ENCODE results near the gene FSTL4. TPM values are rescaled to one million over a fixed set of nuclear protein-coding genes. Genes with fewer than 3 reads are reported as not detected.

FSTL4 gene
- total RNA-seq, 4 donors from 2014 or later = 0.22 to 0.47 (median 0.27) TPM; not detected in 1

- no peaks in the 10 kb centered on the region for H3K36me3 ChIP-seq
- H3K4me3 ChIP-seq = no peak overlapping the region
- H3K4me1 ChIP-seq = no peaks in the 10 kb centered on the region
- ATAC-seq = no peak
- no peak overlapping the region for H3K27ac ChIP-seq
- H3K27me3 ChIP-seq = peaks cover 33% of the 10 kb centered on the region
- TF ChIP-seq CTCF (IDR thresholded peaks at IDR 0.05) (no peak), EP300 (IDR thresholded peaks at IDR 0.05) (no peak), POLR2A (IDR thresholded peaks at IDR 0.05) (no peak), POLR2AphosphoS5 (IDR thresholded peaks at IDR 0.05) (no peak)
- no peaks in the 10 kb centered on the region for H3K9me3 ChIP-seq
- WGBS, 2 donors (ENCODE audit: low coverage in 1 of 2) = 88 to 100% methylated on average over 2 to 4 of the region's 8 CpGs
Observed at GRCh38 chr5:133519191-133519590, 93.2 kb downstream of the FSTL4 start.

- H3K27ac ChIP-seq = no peak overlapping the region
- H3K36me3 ChIP-seq = no peaks in the 10 kb centered on the region
- TF ChIP-seq EP300 (IDR thresholded peaks at IDR 0.05) (no peak), CTCF (IDR thresholded peaks at IDR 0.05) (no peak), POLR2A (IDR thresholded peaks at IDR 0.05) (no peak), POLR2AphosphoS5 (IDR thresholded peaks at IDR 0.05) (no peak)
- no peak overlapping the region for H3K4me3 ChIP-seq
- whole genome bisulfite sequencing, 2 donors (ENCODE audit: low coverage in 1 of 2) = 21 to 33% methylated on average over 1 of the region's 1 CpG
- no peaks in the 10 kb centered on the region for H3K9me3 ChIP-seq
- H3K4me1 ChIP-seq = no peaks in the 10 kb centered on the region
- peaks cover 12% of the 10 kb centered on the region for H3K27me3 ChIP-seq
- ATAC-seq = no peak
Observed at GRCh38 chr5:133514456-133514855, 97.9 kb downstream of the FSTL4 start.

DNA sequence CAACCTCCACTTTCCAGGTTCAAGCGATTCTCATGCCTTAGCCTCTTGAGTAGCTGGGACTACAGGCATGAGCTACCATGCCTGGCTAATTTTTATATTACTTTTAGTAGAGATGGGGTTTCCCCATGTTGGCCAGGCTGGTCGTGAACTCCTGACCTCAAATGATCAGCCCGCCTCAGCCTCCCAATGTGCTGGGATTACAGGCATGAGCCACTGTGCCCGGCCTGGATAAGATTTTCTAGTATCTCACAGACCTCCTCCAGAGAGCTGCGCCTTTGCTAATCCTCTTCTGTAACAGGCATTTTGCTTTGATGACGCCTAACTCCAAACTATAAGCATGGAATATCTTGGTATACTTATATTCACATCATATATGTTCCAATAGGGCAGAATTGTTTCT lies 99.4 kb downstream of the FSTL4 start:
- 90 to 93% methylated on average over 2 to 6 of the region's 6 CpGs for WGBS, 2 donors (ENCODE audit: low coverage in 1 of 2)
- no peak for ATAC-seq
- Histone ChIP-seq H3K9me3 (no peaks in the 10 kb centered on the region), H3K36me3 (no peaks in the 10 kb centered on the region), H3K4me3 (no peak overlapping the region), H3K27me3 (peaks cover 12% of the 10 kb centered on the region), H3K4me1 (no peaks in the 10 kb centered on the region), H3K27ac (no peak overlapping the region)
- TF ChIP-seq CTCF (IDR thresholded peaks at IDR 0.05) (no peak), POLR2A (IDR thresholded peaks at IDR 0.05) (no peak), EP300 (IDR thresholded peaks at IDR 0.05) (no peak), POLR2AphosphoS5 (IDR thresholded peaks at IDR 0.05) (no peak)

DNA sequence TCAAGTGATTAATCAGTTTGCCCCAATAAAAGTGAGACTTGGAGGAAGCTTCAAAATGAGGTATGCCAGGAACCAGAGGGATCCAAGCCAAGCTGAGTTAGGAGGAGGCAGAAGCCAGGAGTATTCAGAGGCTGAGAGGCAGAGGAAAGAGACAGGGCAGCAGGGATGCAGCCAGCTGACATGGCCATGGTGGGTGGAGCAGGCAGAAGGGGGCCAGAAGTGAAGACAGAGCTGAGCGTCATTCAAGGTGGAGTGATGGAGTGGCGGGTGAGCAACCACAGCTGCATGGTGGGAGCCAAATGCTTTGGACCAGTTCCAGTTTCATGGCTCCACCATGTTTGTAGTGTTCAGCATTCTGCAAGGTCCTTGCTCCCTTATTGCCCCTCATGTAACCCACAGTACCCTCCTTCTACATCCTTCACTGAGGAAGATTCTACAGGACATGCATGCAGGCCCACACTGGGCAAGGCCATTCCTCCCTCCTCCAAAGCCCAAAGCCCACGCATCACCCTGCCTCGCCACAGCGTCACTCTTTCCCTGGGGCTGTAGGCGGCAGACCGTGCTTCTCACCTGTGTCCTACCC lies 100.6 kb downstream of the FSTL4 start:
- no peak for ATAC-seq
- H3K27me3 ChIP-seq = peaks cover 12% of the 10 kb centered on the region
- H3K4me3 ChIP-seq = no peak overlapping the region
- TF ChIP-seq POLR2A (IDR thresholded peaks at IDR 0.05) = no peak
- no peak for TF ChIP-seq POLR2AphosphoS5 (IDR thresholded peaks at IDR 0.05)
- TF ChIP-seq EP300 (IDR thresholded peaks at IDR 0.05) = no peak
- TF ChIP-seq CTCF (IDR thresholded peaks at IDR 0.05) = no peak
- WGBS, 2 donors (ENCODE audit: low coverage in 1 of 2) = 82 to 93% methylated on average over 2 to 4 of the region's 7 CpGs
- no peak overlapping the region for H3K27ac ChIP-seq
- H3K9me3 ChIP-seq = no peaks in the 10 kb centered on the region
- H3K4me1 ChIP-seq = no peaks in the 10 kb centered on the region
- H3K36me3 ChIP-seq = no peaks in the 10 kb centered on the region

- Histone ChIP-seq H3K4me3 (no peak overlapping the region), H3K9me3 (no peaks in the 10 kb centered on the region), H3K36me3 (no peaks in the 10 kb centered on the region), H3K27ac (no peak overlapping the region), H3K4me1 (no peaks in the 10 kb centered on the region), H3K27me3 (peaks cover 12% of the 10 kb centered on the region)
- no peak for TF ChIP-seq EP300 (IDR thresholded peaks at IDR 0.05)
- TF ChIP-seq POLR2A (IDR thresholded peaks at IDR 0.05) = no peak
- TF ChIP-seq CTCF (IDR thresholded peaks at IDR 0.05) = no peak
- TF ChIP-seq POLR2AphosphoS5 (IDR thresholded peaks at IDR 0.05) = no peak
- WGBS, 2 donors (ENCODE audit: low coverage in 1 of 2) = 89 to 91% methylated on average over 7 to 10 of the region's 11 CpGs
- ATAC-seq = no peak
Observed at GRCh38 chr5:133510634-133511262, 101.6 kb downstream of the FSTL4 start.
